ENCODE data around the gene MTPN. TPM values are rescaled to one million over a fixed set of nuclear protein-coding genes. Genes with fewer than 3 reads are reported as not detected.

The MTPN gene
- total RNA-seq, 4 donors from 2014 or later: 116 to 128 (median 125) TPM

DNA sequence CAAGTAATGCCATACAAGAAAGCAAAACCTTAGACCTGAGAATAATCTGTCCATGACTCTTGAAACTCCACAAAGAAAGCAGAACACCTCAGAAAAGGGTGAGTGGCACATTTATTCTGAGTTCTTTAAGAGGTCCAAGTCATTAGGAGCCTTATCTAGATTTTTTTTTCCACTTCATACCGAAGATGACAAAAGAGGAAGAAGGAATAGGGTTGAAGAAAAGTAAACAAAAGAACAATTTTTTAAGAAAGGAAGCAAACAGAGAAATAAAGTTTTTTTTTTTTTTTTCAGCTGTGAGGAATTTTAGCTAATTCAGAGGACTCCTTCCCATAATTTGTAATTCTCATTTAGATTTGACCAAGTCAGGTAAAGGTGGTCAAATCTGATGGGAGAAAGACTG is 13.1 kb upstream of the MTPN start:
- 44 to 50% methylated on average over 1 of the region's 1 CpG for WGBS, 2 donors
- TF ChIP-seq, protein P1, sequence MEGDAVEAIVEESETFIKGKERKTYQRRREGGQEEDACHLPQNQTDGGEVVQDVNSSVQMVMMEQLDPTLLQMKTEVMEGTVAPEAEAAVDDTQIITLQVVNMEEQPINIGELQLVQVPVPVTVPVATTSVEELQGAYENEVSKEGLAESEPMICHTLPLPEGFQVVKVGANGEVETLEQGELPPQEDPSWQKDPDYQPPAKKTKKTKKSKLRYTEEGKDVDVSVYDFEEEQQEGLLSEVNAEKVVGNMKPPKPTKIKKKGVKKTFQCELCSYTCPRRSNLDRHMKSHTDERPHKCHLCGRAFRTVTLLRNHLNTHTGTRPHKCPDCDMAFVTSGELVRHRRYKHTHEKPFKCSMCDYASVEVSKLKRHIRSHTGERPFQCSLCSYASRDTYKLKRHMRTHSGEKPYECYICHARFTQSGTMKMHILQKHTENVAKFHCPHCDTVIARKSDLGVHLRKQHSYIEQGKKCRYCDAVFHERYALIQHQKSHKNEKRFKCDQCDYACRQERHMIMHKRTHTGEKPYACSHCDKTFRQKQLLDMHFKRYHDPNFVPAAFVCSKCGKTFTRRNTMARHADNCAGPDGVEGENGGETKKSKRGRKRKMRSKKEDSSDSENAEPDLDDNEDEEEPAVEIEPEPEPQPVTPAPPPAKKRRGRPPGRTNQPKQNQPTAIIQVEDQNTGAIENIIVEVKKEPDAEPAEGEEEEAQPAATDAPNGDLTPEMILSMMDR (IDR thresholded peaks at IDR 0.05): no peak
- TF ChIP-seq POLR2A (IDR thresholded peaks at IDR 0.05): no peak
- no peaks in the 10 kb centered on the region for H3K27me3 ChIP-seq
- intact Hi-C loops (cut with DNase I): no loop called here
- no peaks in the 10 kb centered on the region for H3K36me3 ChIP-seq
- no peak for DNase-seq
- no peaks in the 10 kb centered on the region for H3K4me1 ChIP-seq
- no peaks in the 10 kb centered on the region for H3K9me3 ChIP-seq
- H3K27ac ChIP-seq: no peak overlapping the region
- H3K4me3 ChIP-seq (replicated peaks in 1 of 3): no peak overlapping the region

DNA sequence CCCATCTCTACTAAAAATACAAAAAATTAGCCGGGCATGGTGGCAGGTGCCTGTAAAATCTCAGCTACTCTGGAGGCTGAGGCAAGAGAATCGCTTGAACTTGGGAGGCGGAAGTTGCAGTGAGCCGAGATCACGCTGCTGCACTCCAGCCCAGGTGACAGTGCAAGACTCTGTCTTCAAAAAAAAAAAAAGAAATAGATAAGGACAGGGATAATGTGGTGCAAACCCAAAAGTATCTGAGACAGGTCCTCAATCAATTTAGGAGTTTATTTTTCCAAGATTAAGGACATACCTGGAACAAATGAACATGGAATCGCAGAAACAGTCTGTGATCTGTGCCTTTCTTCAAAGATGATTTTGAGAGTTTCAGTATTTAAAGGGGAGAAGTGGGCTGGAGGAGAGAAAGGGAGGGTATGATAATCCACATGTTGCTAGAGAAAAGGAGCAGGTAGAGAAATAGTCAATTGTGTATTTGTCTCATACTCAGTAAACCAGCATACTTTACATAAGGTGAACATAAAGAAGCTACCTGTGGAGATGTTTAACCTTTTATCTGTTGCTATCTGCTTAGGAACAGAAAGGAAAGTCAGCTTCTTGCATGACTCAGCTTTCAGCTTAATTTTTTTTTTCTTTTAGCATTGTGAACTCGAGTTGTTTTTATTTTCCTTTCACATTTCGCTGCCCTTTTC is 4.9 kb upstream of the MTPN start:
- no peak for TF ChIP-seq POLR2A (IDR thresholded peaks at IDR 0.05)
- TF ChIP-seq, protein P1 (IDR thresholded peaks at IDR 0.05): no peak
- no peak for DNase-seq
- H3K27me3 ChIP-seq: no peaks in the 10 kb centered on the region
- WGBS, 2 donors: 77 to 81% methylated on average over 8 of the region's 8 CpGs
- peak overlapping the region in 1 of 3 donors; percentile 9 for H3K4me3 ChIP-seq (replicated peaks in 1 of 3)
- no peaks in the 10 kb centered on the region for H3K36me3 ChIP-seq
- H3K4me1 ChIP-seq: peaks cover 0 to 6% of the 10 kb centered on the region in 2 donors
- intact Hi-C loops (cut with DNase I): no loop called here
- H3K27ac ChIP-seq: peak overlapping the region in 2 of 3 donors; percentile 31 to 83
- no peaks in the 10 kb centered on the region for H3K9me3 ChIP-seq

DNA sequence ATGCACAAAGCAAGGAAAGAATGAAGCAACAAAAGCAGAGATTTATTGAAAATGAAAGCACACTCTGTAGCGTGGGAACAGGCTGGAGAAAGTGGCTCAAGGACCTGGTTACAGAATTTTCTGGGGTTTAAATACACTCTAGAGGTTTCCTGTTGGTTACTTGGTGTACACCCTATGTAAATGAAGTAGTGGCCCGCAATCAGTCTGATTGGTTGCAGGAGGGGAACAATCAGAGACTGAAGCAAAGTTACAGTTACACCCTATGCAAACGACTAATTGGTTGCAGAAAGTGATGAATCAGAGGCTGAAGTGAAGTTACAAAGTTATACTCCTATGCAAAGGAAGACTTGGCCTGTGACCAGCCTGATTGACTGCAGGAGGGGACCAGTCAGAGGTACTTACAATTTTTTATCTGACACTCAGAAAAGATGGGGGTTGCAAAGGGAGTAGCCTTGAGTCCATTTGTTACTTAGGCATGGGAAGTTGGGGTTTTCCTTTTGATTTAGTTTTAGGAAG is 3.6 kb upstream of the MTPN start:
- Histone ChIP-seq H3K27ac (no peak overlapping the region), H3K9me3 (no peaks in the 10 kb centered on the region), H3K27me3 (no peaks in the 10 kb centered on the region), H3K4me3 (replicated peaks in 1 of 3) (no peak overlapping the region), H3K4me1 (peaks cover 7 to 10% of the 10 kb centered on the region in 2 donors), H3K36me3 (no peaks in the 10 kb centered on the region)
- no peak for DNase-seq
- intact Hi-C loops (cut with DNase I): no loop called here
- TF ChIP-seq POLR2A (IDR thresholded peaks at IDR 0.05): no peak
- TF ChIP-seq, protein P1 (IDR thresholded peaks at IDR 0.05): no peak
- 70 to 81% methylated on average over 3 of the region's 3 CpGs for WGBS, 2 donors

DNA sequence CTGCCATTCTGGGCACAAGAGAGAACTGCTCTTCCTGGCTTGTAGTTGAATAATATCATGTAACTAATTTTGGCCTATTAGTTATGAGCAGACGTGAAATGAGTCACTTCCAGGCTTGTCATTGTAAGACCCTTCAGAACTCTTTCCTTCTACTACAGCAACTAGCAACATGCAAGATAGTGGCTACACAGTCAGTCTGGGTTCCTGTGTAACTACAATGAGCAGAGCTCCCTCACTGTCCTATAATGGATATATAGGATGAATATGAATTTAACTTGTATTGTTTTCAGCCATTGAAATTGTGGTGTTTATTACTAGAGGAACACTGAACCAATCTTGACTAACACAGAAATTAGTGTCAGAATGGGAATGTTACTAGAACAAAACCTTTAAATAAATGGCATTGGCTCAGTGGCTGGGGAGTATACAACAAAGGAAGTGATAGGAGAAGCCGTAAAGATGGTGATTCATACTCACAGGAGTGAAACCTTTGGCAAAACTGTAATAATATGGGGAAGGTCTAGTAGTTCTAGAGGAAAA is 2.9 kb upstream of the MTPN start:
- Histone ChIP-seq H3K36me3 (no peaks in the 10 kb centered on the region), H3K27me3 (no peaks in the 10 kb centered on the region), H3K27ac (peak overlapping the region in 1 of 3 donors; percentile 6), H3K4me3 (replicated peaks in 1 of 3) (no peak overlapping the region), H3K9me3 (no peaks in the 10 kb centered on the region), H3K4me1 (peaks cover 13 to 17% of the 10 kb centered on the region in 2 donors)
- TF ChIP-seq, protein P1 (IDR thresholded peaks at IDR 0.05): no peak
- TF ChIP-seq POLR2A (IDR thresholded peaks at IDR 0.05): no peak
- intact Hi-C loops (cut with DNase I): no loop called here
- WGBS, 2 donors: 73 to 74% methylated on average over 2 of the region's 2 CpGs
- DNase-seq: no peak

DNA sequence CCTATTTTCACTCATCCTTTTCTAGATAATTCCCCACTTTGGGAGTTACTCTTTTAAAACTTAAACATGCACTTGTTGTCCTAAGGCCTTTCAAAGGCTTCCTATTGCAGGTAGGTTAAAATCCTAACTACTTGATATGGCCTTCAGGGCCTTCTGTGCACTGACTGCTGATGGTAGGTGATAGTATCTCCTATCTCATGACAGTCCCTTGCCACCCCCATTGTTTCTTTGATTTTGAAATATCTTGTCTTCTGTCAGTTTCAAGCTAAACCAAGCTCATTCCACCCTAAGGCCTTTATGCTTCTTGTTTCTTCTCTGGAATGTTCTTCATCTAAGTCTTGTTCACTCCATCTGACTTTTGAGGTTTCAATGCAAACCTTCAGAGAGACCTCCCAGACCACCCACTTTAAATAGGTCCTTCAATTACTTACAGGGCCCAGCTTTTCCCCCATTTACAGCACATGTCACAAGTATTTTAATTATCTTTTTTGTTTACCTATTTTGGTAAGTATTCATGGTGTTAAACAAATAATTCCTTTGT is 2.4 kb upstream of the MTPN start:
- no peaks in the 10 kb centered on the region for H3K9me3 ChIP-seq
- no peaks in the 10 kb centered on the region for H3K27me3 ChIP-seq
- peak overlapping the region in 1 of 3 donors; percentile 6 for H3K27ac ChIP-seq
- H3K4me3 ChIP-seq (replicated peaks in 1 of 3): no peak overlapping the region
- H3K4me1 ChIP-seq: peaks cover 19 to 22% of the 10 kb centered on the region in 2 donors
- DNase-seq: no peak
- TF ChIP-seq, protein P1 (IDR thresholded peaks at IDR 0.05): no peak
- no peak for TF ChIP-seq POLR2A (IDR thresholded peaks at IDR 0.05)
- H3K36me3 ChIP-seq: no peaks in the 10 kb centered on the region
- intact Hi-C loops (cut with DNase I): loop anchor here (10.0 kb wide), 1 partner anchor 315 kb away; the partner anchor contains the start of gene STMP1
